ENCODE data around the gene TGIF2. TPM values are rescaled to one million over a fixed set of nuclear protein-coding genes. Genes with fewer than 3 reads are reported as not detected.

Gene TGIF2
- total and polyA plus RNA-seq, 2 of the 13 experiments (the other 11 are each of a cell fraction or from before 2014, with no cell fraction given): 41.3 to 53.9 TPM

- CTCF ChIA-PET (ENCODE audit: low intra/inter-chr PET ratio, low total read pairs): interaction anchor here (1.1 kb wide), 1 partner anchor 49 kb away, joined by 3 read pairs; no protein-coding TSS in a partner anchor
- in situ Hi-C loops (cut with HindIII; ENCODE audit: extremely low pct_ligation_motif_present, low pct_unique_long_range_greater_than_20kb): no loop called here
- ATAC-seq: peak; percentile 36
- TF ChIP-seq MEF2D (CRISPR knock-in tag; IDR thresholded peaks at IDR 0.05) (no peak), SOX5 (CRISPR knock-in tag; IDR thresholded peaks at IDR 0.05; ENCODE audit: borderline replicate concordance) (0 out of 2 replicates have a peak, but pooled peaks have one; percentile 6), ATF4 (CRISPR knock-in tag; IDR thresholded peaks at IDR 0.05) (no peak), ZNF562 (CRISPR knock-in tag; IDR thresholded peaks at IDR 0.05; ENCODE audit: borderline replicate concordance) (no peak), ZNF687 (CRISPR knock-in tag; IDR thresholded peaks at IDR 0.05) (peak; percentile 34; the same call in 1 of the 2 replicates), SALL1 (CRISPR knock-in tag; IDR thresholded peaks at IDR 0.05) (0 out of 2 replicates have a peak, but pooled peaks have one; percentile 10), ZBTB21 (CRISPR knock-in tag; IDR thresholded peaks at IDR 0.05) (peak; percentile 30; the same call in 1 of the 2 replicates), SAFB2 (CRISPR knock-in tag; IDR thresholded peaks at IDR 0.05; ENCODE audit: borderline replicate concordance, low read depth) (no peak), DZIP1 (CRISPR knock-in tag; IDR thresholded peaks at IDR 0.05) (0 out of 2 replicates have a peak, but pooled peaks have one; percentile 23), ZNF782 (CRISPR knock-in tag; IDR thresholded peaks at IDR 0.05; ENCODE audit: borderline replicate concordance) (no peak)
- TF ChIP-seq, protein P1, sequence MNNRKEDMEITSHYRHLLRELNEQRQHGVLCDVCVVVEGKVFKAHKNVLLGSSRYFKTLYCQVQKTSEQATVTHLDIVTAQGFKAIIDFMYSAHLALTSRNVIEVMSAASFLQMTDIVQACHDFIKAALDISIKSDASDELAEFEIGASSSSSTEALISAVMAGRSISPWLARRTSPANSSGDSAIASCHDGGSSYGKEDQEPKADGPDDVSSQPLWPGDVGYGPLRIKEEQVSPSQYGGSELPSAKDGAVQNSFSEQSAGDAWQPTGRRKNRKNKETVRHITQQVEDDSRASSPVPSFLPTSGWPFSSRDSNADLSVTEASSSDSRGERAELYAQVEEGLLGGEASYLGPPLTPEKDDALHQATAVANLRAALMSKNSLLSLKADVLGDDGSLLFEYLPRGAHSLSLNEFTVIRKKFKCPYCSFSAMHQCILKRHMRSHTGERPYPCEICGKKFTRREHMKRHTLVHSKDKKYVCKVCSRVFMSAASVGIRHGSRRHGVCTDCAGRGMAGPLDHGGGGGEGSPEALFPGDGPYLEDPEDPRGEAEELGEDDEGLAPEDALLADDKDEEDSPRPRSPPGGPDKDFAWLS (CRISPR knock-in tag; IDR thresholded peaks at IDR 0.05; ENCODE audit: borderline replicate concordance): 0 out of 2 replicates have a peak, but pooled peaks have one; percentile 48
These were observed 29.9 kb upstream of the TGIF2 start for GRCh38 chr20:36543184-36544133.

More at GRCh38 chr20:36543184-36544133, 29.9 kb upstream of the TGIF2 start:
- Histone ChIP-seq H2AFZ (ENCODE audit: low read length) (no peak overlapping the region), H3K36me3 (replicated peaks in 1 of 2; ENCODE audit: control insufficient read depth in 1 of 2, insufficient read depth in 2 of 2, low read length in 2 of 2) (no peaks in the 10 kb centered on the region), H3K9me3 (ENCODE audit: low read length) (no peaks in the 10 kb centered on the region), H3K4me2 (ENCODE audit: low read depth, low read length) (peak overlapping the region; percentile 48), H3K79me2 (ENCODE audit: insufficient read depth, low read length) (no peaks in the 10 kb centered on the region), H3K27ac (ENCODE audit: extremely low read length, insufficient read depth, low read length) (no peak overlapping the region), H3K4me1 (ENCODE audit: insufficient read depth, low read length) (peaks cover 61% of the 10 kb centered on the region), H4K20me1 (ENCODE audit: insufficient read depth, low read length) (no peaks in the 10 kb centered on the region; the same call in 1 of the 2 replicates), H3K4me3 (replicated peaks in 1 of 3; ENCODE audit: insufficient read depth in 1 of 3, low read depth in 2 of 3, low read length in 3 of 3) (peak overlapping the region in 1 of 3 experiments; percentile 11; a peak in 2 of 6 replicates), H3K27me3 (ENCODE audit: control insufficient read depth in 1 of 2, insufficient read depth in 2 of 2, low read length in 2 of 2) (no peaks in the 10 kb centered on the region), H3K9ac (ENCODE audit: insufficient read depth, low read depth, low read length) (no peak overlapping the region; the same call in 1 of the 2 replicates)
- WGBS (ENCODE audit: low lambda C conversion rate): 58% methylated on average over 14 of the region's 14 CpGs
- POLR2A ChIA-PET: interaction anchor here (0.6 to 1.7 kb wide), 3 partner anchors 16 to 230 kb away, joined by 3 to 5 read pairs (median 4); partner anchors contain the start of genes DSN1 and RAB5IF
- peak; percentile 79 for FAIRE-seq
- DNase-seq (ENCODE audit: low spot score): no peak
- intact Hi-C loops (cut with micrococcal nuclease; ENCODE audit: unreplicated experiment): no loop called here
- BruUV-seq (replicated peaks): no TSS peak
